T-helper 9 cell (primary cell): ENCODE data around the gene OGFRL1.

Experiments
- DNase-seq: peaks from one replicate; pipeline ENCODE4 v3.0.0-alpha.2; 2020

The OGFRL1 gene

DNA sequence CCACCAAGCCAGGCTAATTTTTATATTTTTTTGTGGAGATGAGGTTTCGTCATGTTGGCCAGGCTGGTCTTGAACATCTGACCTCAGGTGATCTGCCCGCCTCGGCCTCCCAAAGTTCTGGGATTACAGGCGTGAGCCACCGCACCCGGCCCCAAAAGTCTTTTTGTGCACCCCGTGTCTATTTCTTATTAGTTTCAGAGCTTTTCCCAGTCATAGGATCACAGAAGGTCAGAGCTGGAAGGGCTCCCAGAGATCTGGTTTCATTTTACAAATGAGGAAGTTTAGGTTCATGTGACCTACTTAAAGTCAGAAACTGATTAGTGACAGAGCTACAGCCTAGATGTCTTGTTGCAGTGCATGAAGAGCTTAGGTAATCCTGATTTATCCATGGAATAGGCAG, 1.6 kb upstream of the OGFRL1 start:
- no peak for DNase-seq

DNA sequence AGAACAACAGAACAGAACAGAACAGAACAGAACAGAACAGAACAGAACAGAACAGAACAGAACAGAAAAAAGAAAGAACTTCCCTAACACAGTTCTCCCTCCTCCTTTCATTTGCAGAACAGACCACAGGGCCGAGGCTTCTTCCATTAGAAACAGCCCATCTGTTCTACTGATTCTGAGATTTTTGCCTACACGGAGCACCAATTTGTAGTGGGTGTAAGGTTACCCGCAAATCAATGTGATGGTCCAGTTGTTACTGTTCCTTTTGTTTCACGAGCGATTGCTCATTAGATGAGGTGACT, 734 bp upstream of the OGFRL1 start:
- DNase-seq = no peak

DNA sequence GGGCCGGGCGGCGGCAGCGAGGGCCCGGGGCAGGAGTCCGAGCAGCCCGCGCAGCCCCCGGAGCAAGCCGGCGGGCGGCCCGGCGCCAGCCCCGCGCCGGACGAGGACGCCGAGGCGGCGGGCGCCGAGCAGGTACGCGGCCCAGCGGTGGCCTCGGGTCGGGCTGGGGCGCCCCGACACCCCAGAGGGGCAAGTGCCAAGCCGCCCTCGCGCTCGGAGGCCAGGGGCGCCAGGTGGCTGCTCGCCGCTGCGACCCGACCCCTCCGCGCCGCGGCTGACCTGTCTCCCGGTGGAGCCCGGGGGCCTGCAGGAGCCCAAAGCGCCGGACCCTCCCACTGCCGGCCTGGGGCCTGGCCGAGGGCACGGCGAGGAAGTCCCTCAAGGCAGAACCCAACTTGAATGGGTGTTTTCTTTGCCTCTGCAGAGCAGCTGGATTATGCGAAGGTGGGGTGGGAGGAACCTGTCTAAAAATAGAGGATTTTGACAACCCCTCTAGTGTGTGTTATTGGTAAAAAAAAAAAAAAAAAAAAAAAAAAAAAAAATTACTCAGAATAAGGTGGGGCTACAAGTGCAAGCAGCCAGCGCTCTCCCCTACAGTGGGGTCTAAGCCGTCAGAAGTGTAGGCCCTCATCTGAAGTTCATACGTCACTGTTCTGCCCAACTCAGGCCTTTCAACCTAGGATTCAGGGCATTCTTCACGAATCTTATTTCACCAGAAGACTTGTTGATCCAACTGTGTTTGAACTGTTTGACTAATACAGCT, 609 bp downstream of the OGFRL1 start:
- DNase-seq = no peak

DNA sequence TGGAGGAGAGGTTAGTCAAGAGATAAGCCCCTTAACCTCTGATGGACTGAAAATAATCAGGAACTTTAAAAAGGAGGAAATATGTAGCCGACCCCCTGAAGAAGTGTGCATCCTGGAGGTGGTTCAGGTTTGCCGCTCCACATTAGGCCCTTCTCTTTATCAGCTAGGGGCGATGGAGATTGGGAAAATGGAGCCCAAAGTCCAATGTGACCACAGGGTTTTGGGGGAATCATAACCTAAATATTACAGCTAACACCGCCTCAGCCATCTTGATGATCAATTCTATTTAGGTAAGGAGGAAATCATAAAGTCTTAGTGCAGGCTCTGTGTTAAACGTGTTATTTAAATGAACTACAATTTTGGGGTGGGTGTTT, 1.2 kb downstream of the OGFRL1 start:
- DNase-seq = no peak

DNA sequence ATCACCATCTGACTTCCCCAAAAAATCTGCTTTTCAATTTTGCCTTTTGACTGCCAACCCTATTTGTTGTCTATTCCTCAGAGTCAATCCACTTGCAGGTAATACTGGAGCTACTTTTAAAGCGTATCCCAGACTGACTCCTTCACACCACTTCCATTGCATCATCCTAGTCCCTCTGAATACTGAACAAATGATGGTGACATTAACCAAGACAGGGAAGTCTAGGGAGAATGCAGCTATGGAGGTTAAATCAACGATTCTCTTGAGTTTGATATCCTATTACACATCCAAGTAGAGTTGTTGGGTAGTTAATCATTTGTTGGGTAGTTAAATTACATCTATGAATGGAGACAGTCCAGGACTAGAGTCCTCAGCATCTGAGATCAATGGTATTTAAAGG, 2.0 kb downstream of the OGFRL1 start:
- DNase-seq = no peak

DNA sequence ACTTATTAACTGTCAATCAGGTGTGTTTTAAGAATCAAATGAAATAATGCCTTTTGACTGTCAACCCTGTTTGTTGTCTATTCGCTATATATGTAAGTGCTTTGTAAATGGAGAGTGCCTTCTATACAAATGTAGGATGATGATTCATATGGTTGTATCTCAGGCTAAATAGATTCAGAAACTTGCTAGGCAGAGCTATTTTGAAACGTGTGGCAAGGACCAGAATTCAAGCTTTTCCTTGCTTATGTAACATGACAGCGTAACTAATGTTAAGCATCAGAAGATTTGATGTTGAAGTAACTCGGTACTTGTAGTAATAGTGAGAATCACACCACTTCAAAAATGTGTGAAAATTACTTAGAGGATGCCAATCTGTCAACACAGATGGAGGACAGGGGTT, 3.4 kb downstream of the OGFRL1 start:
- no peak for DNase-seq

DNA sequence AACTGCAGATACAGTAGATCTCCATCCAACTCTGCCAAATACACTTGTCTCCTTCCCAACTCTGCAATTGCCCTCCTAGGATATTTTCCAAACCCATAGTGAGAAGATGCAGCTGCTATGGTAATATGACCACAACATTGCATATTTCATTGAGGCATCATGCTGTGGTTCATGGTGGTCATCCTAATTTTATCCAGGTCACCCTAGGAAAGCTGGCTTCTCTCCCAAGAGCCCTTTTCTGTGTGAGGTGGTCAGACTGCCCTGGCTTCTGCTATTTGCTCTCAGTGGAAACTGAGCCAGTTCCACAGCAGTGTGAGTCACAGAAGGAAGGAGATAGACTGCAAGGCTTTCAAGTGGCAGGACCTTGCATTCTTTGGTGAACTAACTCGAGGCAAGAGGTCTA, 5.5 kb downstream of the OGFRL1 start:
- DNase-seq = no peak

DNA sequence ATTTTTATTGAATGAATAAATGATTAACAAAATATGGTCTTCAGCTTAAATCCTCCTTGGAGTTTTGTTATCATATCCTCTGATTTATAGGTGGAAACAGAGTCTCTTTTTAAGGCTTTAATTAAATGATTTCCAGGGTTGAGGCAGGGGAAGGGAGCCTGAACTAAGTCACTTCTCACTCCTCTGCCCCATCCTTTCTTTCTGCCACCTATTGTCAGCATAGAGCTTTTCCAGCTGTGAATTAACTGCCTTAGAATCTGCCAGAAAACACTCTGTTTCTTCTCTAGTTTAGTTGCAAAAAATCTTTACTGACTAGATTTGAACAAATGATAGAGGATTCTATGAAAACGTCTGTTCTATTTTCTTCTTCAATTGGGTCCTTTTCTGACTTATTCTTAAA, 9.8 kb downstream of the OGFRL1 start:
- no peak for DNase-seq

DNA sequence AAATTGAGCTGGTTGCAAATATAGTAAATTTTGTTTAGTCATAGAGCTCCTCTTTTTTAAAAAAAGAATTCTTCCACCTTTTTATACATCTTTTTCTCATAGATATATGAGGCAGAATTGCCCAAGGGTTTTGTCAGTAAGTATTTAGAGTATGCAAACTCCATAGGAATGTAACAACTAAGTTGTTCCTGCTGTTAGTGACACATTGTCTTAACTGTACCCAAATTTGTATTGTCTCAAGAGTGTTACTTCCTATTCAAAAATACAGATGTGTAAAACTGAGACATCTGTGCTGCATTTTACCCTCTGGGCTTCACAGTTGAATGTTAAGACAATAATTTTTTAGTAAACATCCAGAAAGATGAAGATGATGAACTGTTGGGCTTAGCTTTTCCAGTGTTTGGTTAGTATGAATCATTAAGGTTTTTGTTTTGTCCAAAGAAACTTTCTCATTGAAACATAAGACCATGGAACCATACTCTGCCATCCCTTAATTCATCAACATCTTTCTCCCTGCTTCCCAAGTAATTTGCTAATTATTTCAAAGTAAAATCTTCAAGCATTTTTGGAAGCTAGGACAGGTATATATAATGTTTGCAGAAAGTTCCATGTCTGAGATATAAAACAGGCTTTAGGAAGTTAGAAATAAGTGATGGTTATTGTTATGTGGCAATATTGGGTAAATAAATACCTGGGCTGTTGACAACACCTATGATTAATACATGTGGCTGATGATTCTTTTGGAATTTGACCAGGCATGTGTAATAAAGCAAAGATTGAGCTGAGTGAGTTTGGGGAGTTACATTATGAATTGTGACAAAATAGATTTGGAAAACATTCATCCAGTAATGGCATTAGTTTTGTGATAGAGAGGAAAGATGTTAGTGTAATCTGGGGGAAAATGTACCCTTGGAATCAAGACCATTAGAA, 11.2 kb downstream of the OGFRL1 start:
- DNase-seq = no peak

DNA sequence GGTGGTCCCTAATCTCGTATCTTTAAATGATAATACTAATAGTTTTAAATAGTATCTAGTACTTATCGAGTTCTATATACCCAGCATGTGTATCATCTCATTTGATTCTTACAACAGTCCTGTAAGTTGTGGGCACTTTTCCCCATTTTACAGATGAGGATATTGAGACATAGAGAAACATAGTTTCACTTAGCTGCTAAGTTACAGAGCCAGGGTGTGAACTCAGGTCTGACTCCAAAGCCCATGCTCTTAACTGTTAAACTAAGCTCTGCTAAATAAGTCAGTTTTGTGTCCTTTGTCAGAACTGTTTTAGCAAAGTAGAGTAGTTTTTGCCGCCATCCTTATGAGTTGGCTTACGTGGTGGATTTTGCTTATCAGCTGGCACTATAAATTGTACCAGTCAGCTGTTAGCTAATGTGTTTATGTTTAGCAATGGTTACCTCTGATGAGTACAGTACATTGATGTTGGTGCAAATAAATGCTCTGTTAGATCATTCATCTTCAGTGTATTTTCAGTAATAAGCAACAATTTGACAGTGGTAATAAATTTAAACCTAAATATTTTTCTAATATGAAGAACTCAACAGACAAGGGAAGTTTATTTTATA, 12.1 kb downstream of the OGFRL1 start:
- DNase-seq = no peak

DNA sequence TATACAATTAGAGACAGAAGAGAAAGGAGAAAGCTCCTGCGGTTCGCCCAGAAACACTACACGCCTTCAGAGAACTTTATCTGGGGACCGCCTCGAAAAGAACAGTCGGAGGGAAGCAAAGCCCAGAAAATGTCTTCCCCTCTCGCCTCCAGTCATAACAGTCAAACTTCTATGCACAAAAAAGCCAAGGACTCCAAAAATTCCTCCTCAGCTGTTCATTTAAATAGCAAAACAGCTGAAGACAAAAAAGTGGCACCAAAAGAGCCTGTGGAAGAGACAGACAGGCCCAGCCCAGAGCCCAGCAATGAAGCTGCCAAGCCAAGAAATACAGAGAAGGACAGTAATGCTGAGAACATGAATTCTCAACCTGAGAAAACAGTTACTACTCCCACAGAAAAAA, 12.9 kb downstream of the OGFRL1 start:
- no peak for DNase-seq

DNA sequence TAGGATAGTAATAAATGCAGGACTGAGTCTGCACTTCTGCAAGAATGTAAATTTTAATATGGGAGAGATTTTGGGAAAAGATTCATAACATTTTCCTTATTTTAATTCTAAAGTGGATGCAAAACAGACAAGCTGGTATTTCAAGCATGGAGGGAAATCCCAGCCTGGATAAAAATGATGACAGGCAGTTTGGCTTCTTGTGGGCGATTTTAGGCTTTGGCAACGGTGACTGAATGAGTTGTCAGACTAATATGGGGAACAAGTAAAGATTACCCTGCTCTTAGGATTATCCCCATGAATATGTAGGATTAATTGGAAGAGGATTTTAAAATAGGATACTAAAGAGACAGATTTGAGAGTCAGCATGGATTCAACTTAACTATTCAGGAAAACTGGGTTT, 21.0 kb downstream of the OGFRL1 start:
- DNase-seq = no peak

DNA sequence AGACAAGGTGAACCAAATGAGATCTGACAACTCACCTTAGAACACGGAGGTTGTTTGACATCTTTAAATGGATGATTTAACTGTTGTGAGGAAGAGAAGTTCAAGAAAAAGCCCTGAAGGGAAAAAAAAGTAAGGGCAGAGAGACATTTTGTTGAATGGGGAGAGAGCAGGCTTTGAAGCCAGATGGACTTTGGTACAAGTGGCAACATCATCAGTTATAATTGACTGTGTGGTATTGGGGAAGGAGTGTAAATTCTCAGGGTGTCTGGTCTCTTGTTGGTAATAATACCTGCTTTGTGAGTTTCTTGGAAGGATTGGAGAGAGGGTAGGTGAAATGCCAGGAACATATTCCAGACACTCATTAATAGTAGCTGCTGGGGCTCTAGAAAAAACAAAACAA, 21.6 kb downstream of the OGFRL1 start:
- DNase-seq = no peak

DNA sequence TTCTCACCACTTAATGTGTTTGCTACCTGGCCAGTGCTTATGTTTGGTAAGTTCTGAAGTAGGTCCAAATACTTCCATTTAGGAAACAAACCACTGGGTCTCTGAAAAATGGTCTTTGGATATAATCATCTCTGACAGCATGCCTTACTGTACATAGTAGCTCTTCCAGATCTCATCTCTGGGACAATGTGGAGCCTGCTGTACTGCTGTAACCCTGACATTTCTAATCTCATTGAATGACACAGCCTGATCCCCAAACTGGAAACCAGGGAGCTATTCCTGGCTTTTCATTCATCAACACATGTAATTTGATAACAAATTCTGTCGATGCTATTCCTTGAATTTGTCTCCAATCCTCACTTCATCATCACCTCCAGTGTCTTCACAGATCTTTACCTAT, 23.5 kb downstream of the OGFRL1 start:
- no peak for DNase-seq

DNA sequence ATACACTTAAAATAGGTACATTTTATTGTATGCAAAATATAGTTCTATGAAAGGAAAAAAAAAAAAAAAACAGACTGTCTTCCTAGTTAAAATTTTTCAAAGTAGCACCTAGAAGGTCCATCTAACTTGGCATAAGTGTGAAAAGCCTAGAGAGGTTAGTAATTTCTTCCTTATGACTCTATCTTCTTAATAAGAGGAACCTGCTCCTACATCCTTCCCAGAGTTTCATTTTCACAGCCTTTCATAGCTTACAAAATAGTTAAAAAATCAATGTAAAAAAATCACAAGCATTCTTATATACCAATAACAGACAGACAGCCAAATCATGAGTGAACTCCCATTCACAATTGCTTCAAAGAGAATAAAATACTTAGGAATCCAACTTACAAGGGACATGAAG, 28.8 kb downstream of the OGFRL1 start:
- no peak for DNase-seq

DNA sequence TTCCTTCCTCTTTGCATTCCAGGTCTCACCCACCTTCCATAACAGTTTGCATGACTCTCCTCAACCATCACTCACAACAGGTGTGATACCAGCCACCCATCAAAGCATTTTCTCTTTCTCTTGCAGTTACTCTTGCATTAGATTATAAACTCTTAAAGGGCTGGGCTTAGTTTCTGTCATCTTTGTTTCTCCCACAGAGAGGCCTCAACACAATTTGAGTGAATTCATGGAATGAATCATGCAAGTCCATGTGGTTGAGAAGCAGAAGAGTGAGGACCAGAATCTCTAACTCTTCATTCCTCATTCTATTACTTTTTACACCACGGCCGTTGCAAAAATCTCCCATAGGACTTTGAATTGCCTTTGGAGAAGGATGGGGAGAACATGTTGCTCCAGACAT, 31.4 kb downstream of the OGFRL1 start:
- no peak for DNase-seq

DNA sequence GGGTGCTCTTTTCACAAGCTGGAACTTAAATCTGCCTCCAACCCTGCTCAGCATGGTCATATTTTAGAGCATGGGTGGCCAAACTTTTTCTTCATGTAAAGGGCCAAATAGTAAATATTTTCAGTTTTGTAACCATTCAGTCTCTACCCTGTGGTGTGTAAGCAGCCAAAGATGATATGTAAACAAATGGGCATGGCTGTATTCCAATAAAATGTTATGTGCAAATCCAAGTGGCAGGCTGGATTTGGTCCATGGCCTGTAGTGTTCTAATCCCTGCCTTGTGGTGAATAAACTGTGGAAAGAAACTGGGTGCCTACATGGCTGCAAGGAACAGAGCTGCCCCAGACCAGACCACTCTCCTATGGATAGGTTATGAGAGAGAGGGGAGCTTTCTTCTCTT, 32.7 kb downstream of the OGFRL1 start:
- DNase-seq = no peak

DNA sequence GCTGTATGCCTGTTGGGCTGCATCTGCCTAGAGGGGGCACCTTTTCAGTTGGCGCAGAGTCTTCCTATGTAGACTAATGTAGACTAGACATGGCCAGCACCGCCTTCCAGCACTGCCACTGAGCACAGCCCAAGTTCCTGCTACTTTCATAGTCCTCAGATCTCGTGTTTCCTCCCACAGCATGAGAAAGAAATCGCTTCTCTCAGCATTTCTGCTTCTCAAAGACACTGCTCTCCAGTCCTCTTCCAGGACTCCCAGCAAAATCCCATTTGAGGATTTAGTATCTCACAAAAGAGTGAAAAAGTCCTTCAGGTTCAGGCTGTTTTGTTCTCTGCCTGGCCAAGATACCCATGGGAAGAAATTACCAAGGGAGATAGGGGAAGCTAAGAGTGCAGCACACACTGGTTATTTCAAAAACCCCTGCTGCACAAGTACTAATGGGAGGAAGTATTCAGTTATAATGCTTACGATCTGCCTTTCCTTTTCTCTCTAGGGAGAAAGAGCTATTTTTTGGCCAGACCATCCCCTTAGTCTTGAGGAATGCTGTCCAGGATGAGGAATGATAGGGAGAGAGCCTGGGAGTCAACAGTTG, 35.7 kb downstream of the OGFRL1 start:
- DNase-seq = no peak

DNA sequence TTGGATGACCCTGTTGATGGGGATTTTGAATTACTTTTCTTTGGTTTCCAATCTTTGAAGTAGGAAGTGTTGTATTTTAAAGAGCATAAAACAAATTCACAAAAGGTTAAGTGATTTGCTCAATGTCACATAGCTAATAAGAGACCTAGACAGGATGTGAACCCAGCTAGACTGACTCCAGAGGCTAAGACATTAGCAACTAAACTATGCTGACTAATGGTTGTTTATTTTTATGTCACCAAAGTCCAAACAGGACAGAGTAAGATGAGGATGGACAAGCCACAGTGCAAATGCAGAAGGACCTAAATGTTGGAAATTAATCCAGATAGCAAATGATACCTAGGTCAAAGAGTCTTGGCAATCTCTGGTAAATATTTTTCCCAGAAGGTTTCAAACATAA, 38.0 kb downstream of the OGFRL1 start:
- DNase-seq = no peak

DNA sequence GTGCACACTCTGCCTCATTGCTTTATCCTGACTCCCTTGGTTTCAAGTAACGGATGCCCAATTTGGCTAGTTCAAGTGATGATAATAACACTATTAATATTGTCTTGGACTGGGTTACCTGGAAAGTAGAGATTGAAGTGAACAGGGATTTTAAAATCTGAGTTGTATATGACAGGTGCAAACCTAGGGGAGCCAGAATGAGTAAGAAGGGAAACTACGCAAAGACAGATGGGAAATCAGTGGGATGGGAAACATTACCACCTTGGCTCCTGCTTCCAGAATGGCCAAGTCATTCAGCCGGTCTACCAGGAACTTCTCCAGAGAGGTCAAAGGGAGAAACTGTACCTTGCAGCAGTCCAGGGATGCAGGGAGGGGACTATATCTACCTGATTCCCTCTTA, 41.9 kb downstream of the OGFRL1 start:
- DNase-seq = no peak

DNA sequence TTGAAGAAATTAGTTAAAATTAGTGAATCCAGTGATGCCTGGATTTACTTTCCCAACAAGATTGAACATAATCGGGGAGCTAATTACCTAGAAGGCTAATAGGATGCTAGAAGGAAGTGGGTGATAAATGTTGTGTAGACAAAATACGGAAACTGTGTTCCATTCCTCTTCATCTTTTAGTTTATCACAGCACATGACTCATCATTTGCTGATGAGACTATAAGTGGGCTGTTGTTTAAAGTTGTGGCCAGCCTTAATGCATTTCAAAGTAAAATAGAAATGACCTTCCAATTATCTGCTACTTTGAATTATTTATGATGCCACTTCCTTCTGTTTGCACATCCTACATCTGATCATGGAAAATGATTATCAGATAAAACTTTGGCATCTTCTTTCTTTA, 43.4 kb downstream of the OGFRL1 start:
- DNase-seq = no peak

DNA sequence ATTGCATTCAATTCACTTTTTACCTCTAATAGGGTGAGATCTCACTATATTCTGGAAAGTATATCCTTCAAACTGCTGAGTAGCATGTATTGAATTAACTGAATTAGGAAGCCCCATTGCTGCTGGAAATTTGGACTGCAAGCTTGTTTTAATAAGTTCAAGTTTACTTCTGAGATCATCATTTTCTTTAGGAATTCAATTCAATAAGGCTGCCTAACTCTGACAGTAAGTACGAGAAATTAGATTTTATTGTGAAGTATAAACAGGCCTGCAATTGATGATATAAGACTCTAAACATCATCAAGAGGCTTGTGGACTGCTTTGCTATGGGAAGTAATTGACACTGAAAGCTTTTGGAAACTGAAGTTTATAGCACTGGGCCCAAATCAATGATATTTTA, 44.4 kb downstream of the OGFRL1 start:
- no peak for DNase-seq

DNA sequence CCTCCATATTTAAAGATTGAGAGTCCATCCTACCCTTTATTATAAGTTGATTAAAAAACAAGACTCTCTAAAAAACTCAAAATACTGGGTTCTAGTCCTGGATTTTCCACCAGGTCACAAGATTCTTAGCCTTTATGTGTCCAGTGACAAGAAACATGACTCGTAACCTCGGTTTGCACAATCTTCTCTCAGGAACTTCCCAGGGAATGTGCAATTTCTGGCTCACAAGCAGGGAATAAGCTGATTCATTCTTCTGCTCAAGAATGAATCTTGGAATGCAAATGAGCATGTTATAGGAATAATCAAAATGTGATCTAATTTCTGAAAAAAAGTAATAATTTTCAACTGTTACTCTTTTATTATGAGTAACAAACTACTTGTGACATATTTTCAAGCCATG, 45.1 kb downstream of the OGFRL1 start:
- no peak for DNase-seq

DNA sequence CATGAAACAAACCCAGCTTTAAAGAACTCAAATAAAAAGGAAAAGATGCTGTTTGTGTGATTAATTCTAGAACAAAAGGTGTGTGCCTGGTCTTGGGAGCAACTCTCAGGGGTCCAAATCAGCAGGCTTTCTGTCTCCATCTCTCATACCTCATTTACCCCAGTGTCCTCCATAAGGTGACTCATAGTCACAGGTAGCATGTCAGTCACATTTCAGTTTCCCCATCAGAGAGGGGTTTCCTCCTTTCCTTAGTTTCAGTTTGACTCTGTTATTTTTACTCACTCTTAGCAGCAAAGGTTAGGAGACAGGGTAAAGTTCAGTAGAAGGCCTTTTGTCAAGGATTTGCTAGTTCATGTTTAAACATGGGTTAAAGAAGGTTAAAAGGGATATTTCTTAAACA, 46.2 kb downstream of the OGFRL1 start:
- DNase-seq = no peak
